Right lobe of liver (tissue), 6 donors: ENCODE data around the gene TSR1. TPM values are rescaled to one million over a fixed set of nuclear protein-coding genes. Genes with fewer than 3 reads are reported as not detected.

Experiments used
- ATAC-seq, 4 donors: fragments of 200-7000 bp; cut with Tn5 transposase; one replicate each; pipeline ENCODE4 v1.9.1; 2020; ENCODE audit warnings: mild to moderate bottlenecking in 4 of 4, moderate library complexity in 4 of 4
- DNase-seq, 3 donors: peaks; one replicate each; pipeline ENCODE4 v3.0.0-alpha.2; 2020
- H3K27ac ChIP-seq, 3 donors: fragments of 200-600 bp; one replicate each; pipeline ENCODE4 v1.8.0; 2022
- H3K27me3 ChIP-seq, 2 donors: fragments of 200-600 bp; one replicate each; pipeline ENCODE4 v1.8.0; 2022
- H3K36me3 ChIP-seq, 4 donors: fragments of 200-600 bp; sonication (generic) in 1 of 4; one replicate each; pipeline versions ENCODE4 v1.5.1 to v1.8.0; 2017 to 2022; ENCODE audit warnings: control low read depth in 1 of 4
- H3K4me1 ChIP-seq, 4 donors: fragments of 200-600 bp; sonication (generic) in 1 of 4; one replicate each; pipeline versions ENCODE4 v1.5.1 to v1.8.0; 2017 to 2022; ENCODE audit warnings: control low read depth in 1 of 4
- H3K4me3 ChIP-seq, 3 donors: fragments of 200-600 bp; one replicate each; pipeline ENCODE4 v1.8.0; 2022
- H3K9me3 ChIP-seq, 4 donors: fragments of 200-600 bp; sonication (generic) in 1 of 4; one replicate each; pipeline versions ENCODE4 v1.5.1 to v1.8.0; 2017 to 2022; ENCODE audit warnings: control low read depth in 1 of 4
- POLR2A ChIP-seq: fragments of 450-650 bp; IDR thresholded peaks from one replicate; pipeline ENCODE4 v1.6.1; 2017; ENCODE audit warnings: antibody characterized with exemption, mild to moderate bottlenecking
- WGBS: methylation state at CpG from one replicate; pipeline ENCODE4 v1.1.6; 2018; ENCODE audit warnings: low coverage, low lambda C conversion rate; ENCODE audit not compliant: insufficient coverage; ENCODE audit errors: missing lambda C conversion rate; 5-methylcytosine and 5-hydroxymethylcytosine counted together
- intact Hi-C, 2 donors: fragments of 100-400 bp; cut with DNase I; formaldehyde crosslinking; loops; one replicate each; pipeline versions ENCODE4 v1.11.2 to v1.14.1; 2022
- total RNA-seq, 6 experiments: library from RNA; depleted of rRNA in 2 of 6; stranded (reverse); fragments of >200 nt in 2 of 6; fragmentation: NEBNext Ultra II Directional in 3 of 6; extraction: Animal tissue kit (Norgen Biotek cat#: 25700) in 3 of 6; gene quantifications; one replicate each; pipeline versions ENCODE4 v1.1.0 to v1.2.4, GENCODE V29; 2016 to 2023
- TF ChIP-seq, protein P1 (sequence below), 4 donors: fragments of 200-600 bp in 3 of 4; fragments of 450-650 bp in 1 of 4; IDR thresholded peaks; one replicate each; pipeline versions ENCODE4 v1.5.1 to v1.8.0; 2016 to 2022; ENCODE audit warnings: antibody characterized with exemption in 4 of 4, mild to moderate bottlenecking in 2 of 4
- donor health status: DM: no; HTN: yes; CAD: no.
- donor health status: DM: no; HTN: no; CAD: no.
- donor health status: DM: no; HTN: no; CAD: no.
- donor health status: DM: no; HTN: yes; CAD: no.
- donor health status: DM: no; HTN: yes; CAD: no.

Gene TSR1
- total RNA-seq, 6 experiments from 2014 or later = 9.7 to 26.2 (median 13.1) TPM

DNA sequence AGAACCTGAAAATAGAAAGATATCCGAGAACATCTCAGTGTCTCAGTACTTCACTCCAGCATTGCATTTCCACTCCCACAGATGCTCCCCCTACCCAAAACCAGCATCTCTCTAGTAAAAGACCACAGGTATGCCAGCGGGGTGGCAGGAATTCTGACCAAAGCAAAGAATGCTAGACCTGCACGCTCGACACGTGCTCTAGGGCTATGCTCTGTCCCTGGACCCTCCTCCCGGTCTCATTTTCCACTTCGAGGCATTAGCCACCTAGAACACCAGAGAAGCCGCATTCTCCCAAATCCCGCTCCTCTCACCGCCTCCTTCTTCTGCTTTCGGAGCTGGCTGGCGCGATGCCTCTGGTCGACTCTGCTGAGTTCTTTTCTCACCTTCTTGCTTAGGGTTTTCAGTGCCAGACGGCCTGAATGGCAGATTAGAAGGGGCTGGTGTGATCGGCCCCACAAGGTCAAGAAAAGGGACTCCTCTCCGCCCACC lies 487 bp downstream of the TSR1 start:
- intact Hi-C loops = no loop called here
- H3K27me3 ChIP-seq = no peaks in the 10 kb centered on the region
- H3K4me1 ChIP-seq = peaks cover 0 to 10% (median 5%) of the 10 kb centered on the region in 4 donors
- ATAC-seq (no peak), DNase-seq (no peak)
- 2% methylated on average over 9 of the region's 17 CpGs for WGBS
- peaks cover 8 to 43% (median 23%) of the 10 kb centered on the region in 4 donors for H3K36me3 ChIP-seq
- H3K27ac ChIP-seq = peak overlapping the region in 1 of 3 donors; percentile 52
- H3K9me3 ChIP-seq = no peaks in the 10 kb centered on the region
- TF ChIP-seq POLR2A = no peak
- TF ChIP-seq, protein P1, sequence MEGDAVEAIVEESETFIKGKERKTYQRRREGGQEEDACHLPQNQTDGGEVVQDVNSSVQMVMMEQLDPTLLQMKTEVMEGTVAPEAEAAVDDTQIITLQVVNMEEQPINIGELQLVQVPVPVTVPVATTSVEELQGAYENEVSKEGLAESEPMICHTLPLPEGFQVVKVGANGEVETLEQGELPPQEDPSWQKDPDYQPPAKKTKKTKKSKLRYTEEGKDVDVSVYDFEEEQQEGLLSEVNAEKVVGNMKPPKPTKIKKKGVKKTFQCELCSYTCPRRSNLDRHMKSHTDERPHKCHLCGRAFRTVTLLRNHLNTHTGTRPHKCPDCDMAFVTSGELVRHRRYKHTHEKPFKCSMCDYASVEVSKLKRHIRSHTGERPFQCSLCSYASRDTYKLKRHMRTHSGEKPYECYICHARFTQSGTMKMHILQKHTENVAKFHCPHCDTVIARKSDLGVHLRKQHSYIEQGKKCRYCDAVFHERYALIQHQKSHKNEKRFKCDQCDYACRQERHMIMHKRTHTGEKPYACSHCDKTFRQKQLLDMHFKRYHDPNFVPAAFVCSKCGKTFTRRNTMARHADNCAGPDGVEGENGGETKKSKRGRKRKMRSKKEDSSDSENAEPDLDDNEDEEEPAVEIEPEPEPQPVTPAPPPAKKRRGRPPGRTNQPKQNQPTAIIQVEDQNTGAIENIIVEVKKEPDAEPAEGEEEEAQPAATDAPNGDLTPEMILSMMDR (IDR thresholded peaks at IDR 0.05) = no peak
- peak overlapping the region; percentile 47 to 98 (median 87) for H3K4me3 ChIP-seq

DNA sequence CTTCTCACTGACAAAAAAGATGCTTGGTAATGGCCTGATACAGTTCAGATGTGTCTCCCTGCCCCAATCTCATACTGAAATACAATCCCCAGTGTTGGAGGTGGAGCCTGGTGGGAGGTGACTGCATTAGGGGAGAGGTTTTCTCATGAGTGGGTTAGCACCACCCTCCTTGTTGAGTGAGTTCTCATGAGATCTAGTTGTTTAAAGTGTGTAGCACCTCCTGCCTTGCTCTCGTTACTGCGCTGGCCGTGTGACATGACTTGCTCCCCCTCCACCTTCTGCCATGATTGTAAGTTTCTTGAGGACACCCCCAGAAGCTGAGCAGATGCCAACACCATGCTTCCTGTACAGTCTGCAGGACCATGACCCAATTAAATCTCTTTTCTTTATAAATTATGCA lies 5.0 kb downstream of the TSR1 start:
- Histone ChIP-seq H3K4me1 (peaks cover 0 to 10% (median 5%) of the 10 kb centered on the region in 4 donors), H3K36me3 (peaks cover 8 to 85% (median 35%) of the 10 kb centered on the region in 4 donors), H3K27me3 (no peaks in the 10 kb centered on the region), H3K4me3 (no peak overlapping the region), H3K27ac (no peak overlapping the region), H3K9me3 (no peaks in the 10 kb centered on the region)
- intact Hi-C loops = no loop called here
- no peak for TF ChIP-seq POLR2A
- TF ChIP-seq, protein P1 (IDR thresholded peaks at IDR 0.05) = no peak
- ATAC-seq (no peak), DNase-seq (no peak)
- WGBS = 65% methylated on average over 3 of the region's 3 CpGs

DNA sequence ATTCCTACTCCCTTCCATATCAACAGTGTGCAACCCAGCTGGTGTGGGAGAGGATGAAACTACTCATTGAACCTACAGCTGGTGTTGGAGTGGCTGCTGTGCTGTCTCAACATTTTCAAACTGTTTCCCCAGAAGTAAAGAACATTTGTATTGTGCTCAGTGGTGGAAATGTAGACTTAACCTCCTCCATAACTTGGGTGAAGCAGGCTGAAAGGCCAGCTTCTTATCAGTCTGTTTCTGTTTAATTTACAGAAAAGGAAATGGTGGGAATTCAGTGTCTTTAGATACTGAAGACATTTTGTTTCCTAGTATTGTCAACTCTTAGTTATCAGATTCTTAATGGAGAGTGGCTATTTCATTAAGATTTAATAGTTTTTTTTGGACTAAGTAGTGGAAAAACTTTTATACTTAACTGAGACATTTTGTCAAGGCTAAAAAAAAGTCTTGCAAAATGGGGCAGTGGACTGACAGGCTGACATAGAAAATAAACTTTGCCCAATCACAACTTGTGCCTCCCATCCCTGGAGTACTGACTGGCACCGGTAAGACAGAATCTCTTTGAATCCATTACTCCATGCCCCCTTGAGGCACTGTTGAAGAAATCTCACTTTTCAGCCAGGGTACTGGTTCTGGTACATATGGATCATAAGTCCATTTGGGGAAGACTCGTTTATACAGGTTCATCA lies 12.5 kb downstream of the TSR1 start:
- no peaks in the 10 kb centered on the region for H3K9me3 ChIP-seq
- peak in 1 of 4 donors; percentile 46 for ATAC-seq
- no peaks in the 10 kb centered on the region for H3K4me1 ChIP-seq
- TF ChIP-seq, protein P1 (IDR thresholded peaks at IDR 0.05) = no peak
- no peak for TF ChIP-seq POLR2A
- intact Hi-C loops = no loop called here
- H3K27me3 ChIP-seq = no peaks in the 10 kb centered on the region
- H3K27ac ChIP-seq = no peak overlapping the region
- WGBS = 75% methylated on average over 2 of the region's 2 CpGs
- no peak overlapping the region for H3K4me3 ChIP-seq
- no peak for DNase-seq
- peaks cover 9 to 56% (median 28%) of the 10 kb centered on the region in 4 donors for H3K36me3 ChIP-seq

DNA sequence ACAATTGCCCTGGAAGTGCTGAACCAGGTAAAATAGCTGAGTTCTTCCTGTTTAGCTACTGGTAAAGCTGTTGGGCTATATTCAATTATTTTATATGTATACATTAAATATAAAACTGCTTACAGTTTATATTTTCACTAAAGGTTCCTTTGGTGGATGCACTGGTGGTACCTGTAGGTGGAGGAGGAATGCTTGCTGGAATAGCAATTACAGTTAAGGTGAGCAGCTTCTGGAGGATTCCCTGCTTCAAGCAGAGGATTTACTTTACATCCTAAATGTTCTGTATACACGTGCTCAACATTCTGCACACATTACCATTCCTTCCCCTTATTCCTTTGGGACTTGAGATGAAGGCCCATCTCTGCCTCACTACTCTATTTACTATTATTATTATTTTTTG lies 14.9 kb downstream of the TSR1 start:
- intact Hi-C loops = no loop called here
- no peak for DNase-seq
- no peaks in the 10 kb centered on the region for H3K27me3 ChIP-seq

More for the DNA sequence above, 14.9 kb downstream of the TSR1 start:
- Histone ChIP-seq H3K4me1 (no peaks in the 10 kb centered on the region), H3K36me3 (peaks cover 9 to 36% (median 20%) of the 10 kb centered on the region in 4 donors), H3K9me3 (no peaks in the 10 kb centered on the region), H3K4me3 (no peak overlapping the region), H3K27ac (no peak overlapping the region)
- WGBS = no CpG with 5 or more reads among the region's 1 CpG
- no peak for ATAC-seq
- TF ChIP-seq, protein P1 (IDR thresholded peaks at IDR 0.05) = no peak
- TF ChIP-seq POLR2A = no peak
